Caco-2 (cell line): Measurements from ENCODE around the gene STRA8. TPM values are rescaled to one million over a fixed set of nuclear protein-coding genes. Genes with fewer than 3 reads are reported as not detected.

Experiments
- BruUV-seq: library from RNA; stranded (reverse); fragments of 400-500 nt; replicated peaks from 2 replicates; lab custom pipeline; 2021; lab: Mats Ljungman, UMichigan
- CTCF ChIA-PET: fragments of 300-600 bp; sonication (Branson Sonifier 250); formaldehyde crosslinking; loops from one replicate; lab custom pipeline; 2022; ENCODE audit warnings: antibody characterized with exemption; lab: Charles Lee
- POLR2A ChIA-PET: fragments of 300-600 bp; sonication (Branson Sonifier 250); formaldehyde crosslinking; loops from one replicate; lab custom pipeline; 2022; ENCODE audit warnings: antibody characterized with exemption; lab: Charles Lee
- DNase-seq, 2 experiments: peaks; one replicate each; pipeline versions ENCODE4 v3.0.0 to v3.0.0-alpha.2; 2020 to 2022
- H3K27me3 ChIP-seq: replicated peaks from 2 replicates; pipeline ENCODE4 v1.6.0; 2011; ENCODE audit warnings: low read length; ENCODE audit not compliant: control insufficient read depth, insufficient read depth
- H3K36me3 ChIP-seq: 2 replicates; pipeline ENCODE4 v1.5.1; 2011; ENCODE audit warnings: low read length; ENCODE audit not compliant: control insufficient read depth, insufficient read depth
- H3K4me1 ChIP-seq: fragments of 250-450 bp; sonication (Bioruptor Pico); 2 replicates; pipeline ENCODE4 v1.5.1; 2020; ENCODE audit warnings: mild to moderate bottlenecking
- H3K4me3 ChIP-seq: 2 replicates; pipeline ENCODE4 v1.5.1; 2011; ENCODE audit warnings: low read depth, mild to moderate bottlenecking, control low read depth, low read length
- H3K9me3 ChIP-seq: fragments of 250-450 bp; sonication (Bioruptor Pico); 2 replicates; pipeline ENCODE4 v1.5.1; 2020; ENCODE audit warnings: mild to moderate bottlenecking, moderate library complexity
- H3K27ac Mint-ChIP-seq: one replicate; pipeline ENCODE4 v1.8.0; 2022; ENCODE audit warnings: mixed read lengths; ENCODE audit not compliant: unreplicated experiment
- H3K27me3 Mint-ChIP-seq: one replicate; pipeline ENCODE4 v1.8.0; 2022; ENCODE audit warnings: mixed read lengths; ENCODE audit not compliant: insufficient read depth, unreplicated experiment
- H3K36me3 Mint-ChIP-seq: one replicate; pipeline ENCODE4 v1.8.0; 2022; ENCODE audit warnings: mild to moderate bottlenecking, mixed read lengths; ENCODE audit not compliant: insufficient read depth, unreplicated experiment
- H3K4me1 Mint-ChIP-seq: one replicate; pipeline ENCODE4 v1.8.0; 2022; ENCODE audit warnings: low read depth, mixed read lengths; ENCODE audit not compliant: unreplicated experiment
- H3K4me3 Mint-ChIP-seq: one replicate; pipeline ENCODE4 v1.8.0; 2022; ENCODE audit warnings: mild to moderate bottlenecking, moderate library complexity, mixed read lengths; ENCODE audit not compliant: unreplicated experiment
- H3K9me3 Mint-ChIP-seq: one replicate; pipeline ENCODE4 v1.8.0; 2022; ENCODE audit warnings: mixed read lengths; ENCODE audit not compliant: unreplicated experiment
- CTCF ChIP-seq, 2 experiments: fragments of 200-600 bp in 1 of 2; IDR thresholded peaks; 1 replicate in 1 of 2; 2 replicates in 1 of 2; pipeline versions ENCODE4 v1.5.1 to v1.8.0; 2011 to 2022; ENCODE audit warnings: antibody characterized with exemption in 1 of 2, control low read depth in 1 of 2, inconsistent platforms in 1 of 2, low read depth in 1 of 2, low read length in 1 of 2, mild to moderate bottlenecking in 1 of 2, moderate library complexity in 1 of 2; ENCODE audit not compliant: insufficient read depth in 1 of 2, severe bottlenecking in 1 of 2, unreplicated experiment in 1 of 2
- intact Hi-C: fragments of 100-400 bp; cut with micrococcal nuclease; formaldehyde crosslinking; loops from one replicate; pipeline ENCODE4 v1.10.0; 2022; ENCODE audit not compliant: unreplicated experiment
- total RNA-seq: library from RNA; stranded (reverse); gene quantifications from 2 replicates; pipeline ENCODE4 v1.2.3, GENCODE V29; 2022

The STRA8 gene
- total RNA-seq, 1 experiment from 2014 or later: not detected

- no peak overlapping the region for H3K27ac Mint-ChIP-seq
- BruUV-seq: no TSS peak
- ChIA-PET POLR2A (no interaction called here), CTCF (interaction anchor here (0.6 kb wide), 1 partner anchor 358 kb away, joined by 3 read pairs; no protein-coding TSS in a partner anchor)
- TF ChIP-seq CTCF (IDR thresholded peaks at IDR 0.05; ENCODE audit: insufficient read depth in 1 of 2, low read depth in 1 of 2, low read length in 1 of 2, severe bottlenecking in 1 of 2, unreplicated experiment in 1 of 2): no peak
- Histone ChIP-seq H3K4me1 (no peaks in the 10 kb centered on the region), H3K36me3 (no peaks in the 10 kb centered on the region), H3K9me3 (no peaks in the 10 kb centered on the region), H3K27me3 (no peaks in the 10 kb centered on the region), H3K4me3 (no peak overlapping the region)
- no peak overlapping the region for H3K4me3 Mint-ChIP-seq
- H3K36me3 Mint-ChIP-seq: no peaks in the 10 kb centered on the region
- no peaks in the 10 kb centered on the region for H3K27me3 Mint-ChIP-seq
- H3K4me1 Mint-ChIP-seq: no peaks in the 10 kb centered on the region
- no peaks in the 10 kb centered on the region for H3K9me3 Mint-ChIP-seq
- intact Hi-C loops: no loop called here
- DNase-seq: no peak
Measured at GRCh38 chr7:135236727-135237126, 3.1 kb downstream of the STRA8 start.

GRCh38 chr7:135238112-135238744, 4.6 kb downstream of the STRA8 start:
- Mint-ChIP-seq H3K4me3 (no peak overlapping the region), H3K27me3 (peaks cover 2% of the 10 kb centered on the region), H3K36me3 (no peaks in the 10 kb centered on the region), H3K4me1 (no peaks in the 10 kb centered on the region), H3K9me3 (no peaks in the 10 kb centered on the region), H3K27ac (no peak overlapping the region)
- ChIA-PET POLR2A (no interaction called here), CTCF (no interaction called here)
- no peak overlapping the region for H3K4me3 ChIP-seq
- BruUV-seq: no TSS peak
- no peaks in the 10 kb centered on the region for H3K4me1 ChIP-seq
- no peaks in the 10 kb centered on the region for H3K36me3 ChIP-seq
- H3K9me3 ChIP-seq: no peaks in the 10 kb centered on the region
- no peaks in the 10 kb centered on the region for H3K27me3 ChIP-seq
- intact Hi-C loops: no loop called here
- DNase-seq: peak in 1 of 2 experiments; percentile 44
- TF ChIP-seq CTCF (IDR thresholded peaks at IDR 0.05; ENCODE audit: insufficient read depth in 1 of 2, low read depth in 1 of 2, low read length in 1 of 2, severe bottlenecking in 1 of 2, unreplicated experiment in 1 of 2): peak; percentile 36 to 70

DNA sequence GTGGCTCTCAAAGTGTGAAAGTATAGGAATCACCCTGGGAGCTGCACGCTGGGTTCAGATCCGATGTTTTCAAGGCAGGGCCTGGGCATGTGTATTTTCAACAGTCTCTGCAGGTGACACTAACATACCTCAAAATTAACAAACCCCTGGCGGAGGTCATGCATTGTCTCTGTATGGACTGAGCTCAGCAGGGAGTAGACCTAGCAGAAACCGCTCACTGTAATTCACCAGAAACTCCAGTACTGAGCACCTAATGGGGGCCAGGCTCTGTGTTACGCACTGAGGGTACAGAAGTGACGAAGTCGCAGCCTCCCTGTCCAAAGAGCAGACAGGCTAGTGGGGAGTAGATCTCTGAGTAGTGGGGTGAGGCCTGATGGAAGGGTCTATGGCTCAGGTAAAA, 5.6 kb downstream of the STRA8 start:
- no peak overlapping the region for H3K27ac Mint-ChIP-seq
- Histone ChIP-seq H3K4me3 (no peak overlapping the region), H3K4me1 (no peaks in the 10 kb centered on the region), H3K9me3 (no peaks in the 10 kb centered on the region), H3K36me3 (no peaks in the 10 kb centered on the region), H3K27me3 (no peaks in the 10 kb centered on the region)
- no peak overlapping the region for H3K4me3 Mint-ChIP-seq
- TF ChIP-seq CTCF (IDR thresholded peaks at IDR 0.05; ENCODE audit: insufficient read depth in 1 of 2, low read depth in 1 of 2, low read length in 1 of 2, severe bottlenecking in 1 of 2, unreplicated experiment in 1 of 2): no peak
- intact Hi-C loops: no loop called here
- H3K27me3 Mint-ChIP-seq: peaks cover 2% of the 10 kb centered on the region
- CTCF ChIA-PET: no interaction called here
- POLR2A ChIA-PET: no interaction called here
- no peaks in the 10 kb centered on the region for H3K4me1 Mint-ChIP-seq
- no peak for DNase-seq
- no peaks in the 10 kb centered on the region for H3K36me3 Mint-ChIP-seq
- H3K9me3 Mint-ChIP-seq: no peaks in the 10 kb centered on the region
- BruUV-seq: no TSS peak
